ENCODE results near the gene CHCHD2.

GRCh38 chr7:56092789-56093531 is 13.3 kb downstream of the CHCHD2 start, which contains the start of gene PHKG1:
- no peak for TF ChIP-seq ZNF768 (CRISPR knock-in tag; IDR thresholded peaks at IDR 0.05)
- no peak for TF ChIP-seq PRDM15 (CRISPR knock-in tag; IDR thresholded peaks at IDR 0.05)
- TF ChIP-seq MYNN (CRISPR knock-in tag; IDR thresholded peaks at IDR 0.05; ENCODE audit: low read depth): no peak
- TF ChIP-seq ZNF674 (CRISPR knock-in tag; IDR thresholded peaks at IDR 0.05; ENCODE audit: low read depth): no peak

Measured in HepG2 (cell line).